AG08395 (cell line): ENCODE measurements around the gene NARS2.

Source experiments
- DNase-seq: peaks from one replicate; pipeline ENCODE4 v3.0.0; 2012; ENCODE audit warnings: mixed read lengths, low spot score

The NARS2 gene

DNA sequence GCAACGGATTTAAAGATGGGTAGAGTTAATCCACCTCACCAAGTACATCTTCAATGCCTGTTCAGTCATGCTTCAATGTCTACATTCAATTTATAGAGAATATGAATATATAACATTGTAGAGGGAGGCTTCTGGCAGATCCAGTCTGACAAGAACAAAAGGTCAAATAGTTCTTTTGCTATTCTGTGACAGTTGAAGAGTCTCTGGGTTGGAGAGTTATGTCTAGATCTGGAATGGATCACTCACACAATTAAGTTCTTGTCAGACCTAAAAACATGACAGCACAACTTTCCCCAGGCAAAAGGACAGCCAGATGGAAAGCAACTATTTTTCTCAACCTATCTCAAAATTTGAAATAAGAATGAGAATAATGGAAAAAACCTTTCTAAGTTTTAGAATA is 141.7 kb downstream of the NARS2 start:
- no peak for DNase-seq

- no peak for DNase-seq
These were observed 142.6 kb downstream of the NARS2 start for GRCh38 chr11:78432058-78432515.

DNA sequence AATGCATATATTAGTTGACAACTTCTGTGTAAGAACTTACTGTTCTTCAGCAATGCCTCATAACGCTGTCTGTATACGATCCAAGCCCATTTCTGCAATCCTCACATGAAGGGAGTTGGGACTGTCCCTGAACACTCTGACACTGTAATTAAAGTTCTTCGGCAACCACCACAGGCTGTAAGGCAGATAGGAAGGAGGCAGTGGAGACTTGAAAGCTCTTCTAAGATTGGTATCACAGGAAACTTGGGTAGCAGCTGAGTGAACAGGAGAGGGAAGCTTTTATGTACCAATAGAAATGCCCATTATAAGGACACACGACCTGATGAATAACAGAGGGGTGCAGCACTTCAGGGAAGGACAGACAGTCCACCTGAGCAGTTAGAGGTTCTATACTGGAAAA is 145.0 kb downstream of the NARS2 start:
- no peak for DNase-seq

DNA sequence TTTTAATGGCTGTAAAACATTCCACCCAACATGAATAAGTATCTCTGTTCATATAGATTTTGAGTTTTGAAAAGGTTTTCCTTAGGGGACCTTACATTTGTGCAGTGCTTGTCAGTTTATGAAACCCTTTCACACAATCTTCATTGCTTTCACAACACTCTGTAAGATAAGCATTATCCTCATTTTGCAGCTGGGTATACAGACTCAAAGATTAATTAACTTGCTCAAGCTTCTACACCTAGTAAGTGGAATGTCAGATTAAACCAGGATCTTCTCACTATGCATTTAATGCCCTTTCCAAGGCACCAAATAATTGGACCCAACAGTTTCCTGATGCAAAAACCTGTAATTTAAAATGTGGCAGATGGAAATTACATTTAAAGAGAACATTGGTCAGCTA is 145.5 kb downstream of the NARS2 start:
- DNase-seq = no peak

GRCh38 chr11:78428773-78429172 is 145.9 kb downstream of the NARS2 start:
- no peak for DNase-seq

DNA sequence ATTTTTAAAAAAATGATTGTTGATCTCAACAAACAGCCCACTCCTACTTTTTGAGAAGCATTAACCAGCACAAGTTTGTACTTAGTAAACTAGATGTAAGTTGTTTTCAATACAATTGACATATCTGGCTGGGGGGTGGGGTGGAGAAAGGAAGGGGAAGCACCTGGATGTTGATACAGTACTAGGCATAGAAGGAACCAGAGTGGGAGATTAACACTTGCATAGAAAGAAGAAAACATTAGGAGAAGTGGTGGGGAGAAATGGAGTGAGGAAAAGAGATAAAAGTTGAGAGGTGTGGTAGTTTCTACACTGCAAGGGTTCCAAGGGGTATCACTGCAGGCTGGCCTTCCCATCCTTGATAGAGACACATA is 146.4 kb downstream of the NARS2 start:
- no peak for DNase-seq

DNA sequence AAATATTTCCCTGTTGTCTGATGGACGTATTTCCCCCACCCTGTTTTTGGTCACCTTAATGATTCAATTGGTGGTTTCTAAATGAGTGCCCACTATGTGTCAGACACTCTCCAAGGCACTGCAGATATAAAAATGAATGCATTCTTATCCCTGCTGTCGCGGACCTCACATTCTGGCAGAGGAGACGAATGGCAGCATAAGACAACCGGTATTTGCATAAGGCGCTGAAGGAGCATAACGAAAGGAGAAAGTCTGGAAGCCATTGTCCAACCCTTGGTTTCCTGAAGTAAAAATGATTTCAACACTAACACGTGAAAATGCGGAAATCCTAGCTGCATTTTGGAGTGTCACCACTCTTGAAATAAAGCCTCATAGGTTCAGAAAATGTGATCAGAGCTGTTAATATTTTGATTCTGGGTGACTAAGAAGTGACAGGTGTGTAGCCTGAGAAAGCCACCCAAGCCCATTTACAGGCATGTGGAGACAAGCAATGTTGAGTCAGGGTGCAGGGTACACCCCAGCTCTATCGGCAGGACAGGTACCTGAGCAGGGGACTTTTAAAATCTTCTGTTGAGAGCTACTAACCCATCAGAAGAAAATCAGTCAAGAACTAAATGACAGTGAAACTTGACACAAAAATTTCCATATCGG is 146.9 kb downstream of the NARS2 start:
- no peak for DNase-seq

GRCh38 chr11:78426845-78427244 is 147.8 kb downstream of the NARS2 start:
- DNase-seq = no peak

DNA sequence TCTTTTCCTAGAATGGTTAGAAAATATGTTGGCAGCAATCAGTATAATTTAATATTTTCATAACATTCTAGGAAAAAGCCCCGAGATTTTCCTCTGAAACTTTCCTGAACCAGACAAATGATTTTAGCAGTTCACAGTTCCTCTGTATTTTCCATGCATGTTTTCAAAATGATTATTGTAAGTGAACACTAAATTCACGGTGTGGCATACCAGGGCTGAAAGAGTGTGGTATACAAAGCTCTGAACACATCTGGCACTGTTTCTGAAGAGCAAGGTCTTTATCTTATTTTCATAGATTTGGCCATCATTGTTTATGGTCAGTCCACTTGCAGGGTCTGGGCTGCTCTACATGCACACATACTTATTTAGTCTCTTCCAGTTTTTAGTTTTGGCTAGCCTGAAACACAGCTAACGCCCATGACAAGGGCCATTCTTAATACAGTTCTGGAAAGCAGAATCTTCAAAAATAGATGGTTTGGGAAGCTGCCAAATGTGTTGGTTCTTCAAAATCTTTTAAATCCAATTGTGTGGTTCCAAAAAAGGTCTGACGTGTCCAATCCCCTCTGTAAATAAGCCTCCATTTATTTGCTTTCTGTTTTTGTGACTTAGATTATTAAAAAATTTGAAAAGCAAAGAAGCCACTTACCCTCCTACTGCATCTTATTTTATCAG is 149.1 kb downstream of the NARS2 start:
- DNase-seq = no peak

DNA sequence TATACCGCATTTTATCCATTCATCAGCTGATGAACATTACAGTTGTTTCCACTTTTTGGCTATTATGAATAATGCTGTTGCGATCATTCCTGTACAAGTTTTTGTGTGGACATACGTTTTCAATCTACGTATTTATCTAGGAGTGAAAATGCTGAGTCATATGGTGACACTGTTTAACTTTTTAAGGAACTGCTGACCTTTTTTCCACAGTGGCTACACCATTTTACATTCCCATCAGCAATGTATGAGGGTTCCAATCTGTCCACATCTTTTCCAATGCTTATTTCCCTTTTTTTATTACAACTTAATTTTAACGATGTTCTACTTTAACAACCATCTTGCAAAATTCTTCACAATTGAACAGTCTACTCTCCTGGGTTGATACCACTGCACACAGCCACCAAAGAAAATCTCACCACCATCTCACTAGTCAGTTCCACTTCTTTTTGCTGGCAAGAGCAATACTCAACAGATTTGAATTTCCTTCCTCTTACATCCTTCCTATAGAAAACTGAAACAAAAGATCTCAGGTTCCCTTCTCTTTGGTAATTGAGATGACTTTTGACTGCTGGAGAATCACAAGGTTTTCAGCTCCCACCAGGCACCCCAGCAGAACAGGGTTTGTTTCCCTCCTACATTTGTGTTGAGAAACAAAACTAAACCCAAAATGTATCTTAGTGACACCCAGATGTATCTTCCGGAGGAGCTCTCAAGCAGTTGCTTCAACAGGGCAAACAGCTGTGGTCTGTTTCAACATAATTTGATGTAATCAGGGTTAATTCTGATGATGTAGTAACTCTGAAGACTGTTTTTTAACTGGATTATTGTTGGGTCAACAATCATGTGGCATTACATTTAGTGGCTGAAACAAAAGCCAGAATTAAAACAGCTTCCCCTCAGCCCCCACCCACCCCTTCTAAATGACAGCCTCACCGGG is 150.1 kb downstream of the NARS2 start:
- DNase-seq = no peak

DNA sequence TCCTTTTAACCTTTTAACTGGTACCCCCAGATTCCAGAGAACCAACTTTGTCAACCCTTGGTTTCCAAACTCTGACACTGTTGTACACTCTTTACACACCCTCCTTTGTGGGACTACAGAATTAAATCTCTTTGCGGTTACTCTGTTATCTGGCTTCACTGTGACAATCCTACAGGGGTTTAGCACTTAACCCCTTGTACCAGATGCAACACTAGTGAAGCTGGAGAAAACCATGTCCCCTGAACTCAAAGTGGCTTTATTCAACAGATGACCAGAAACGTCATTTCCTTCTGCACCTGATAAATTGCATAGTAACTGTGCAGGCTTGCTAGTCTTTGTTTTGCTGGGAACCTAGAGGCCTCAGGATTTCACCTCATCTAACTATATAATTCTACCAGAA is 151.4 kb downstream of the NARS2 start:
- DNase-seq = no peak

DNA sequence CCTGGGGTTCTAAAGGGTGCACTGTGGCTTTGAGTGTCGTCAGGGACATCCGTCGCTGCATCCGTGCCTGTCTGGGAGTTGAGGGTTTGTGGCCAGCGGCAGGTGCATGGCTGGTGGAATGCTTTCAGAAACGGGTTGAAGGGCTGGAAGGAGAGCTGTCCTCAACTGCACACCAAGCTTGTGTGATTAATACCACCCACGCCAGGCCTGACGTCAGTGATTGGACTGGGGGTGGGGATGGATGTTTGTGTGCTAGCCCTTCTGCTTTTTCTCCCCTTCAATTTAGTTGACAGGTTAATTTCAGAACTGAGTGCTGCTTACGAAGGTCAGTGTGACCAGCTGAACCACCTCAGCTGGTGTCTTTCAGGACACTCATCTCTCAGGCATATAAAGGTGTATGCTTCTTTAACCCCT is 153.9 kb downstream of the NARS2 start:
- no peak for DNase-seq

DNA sequence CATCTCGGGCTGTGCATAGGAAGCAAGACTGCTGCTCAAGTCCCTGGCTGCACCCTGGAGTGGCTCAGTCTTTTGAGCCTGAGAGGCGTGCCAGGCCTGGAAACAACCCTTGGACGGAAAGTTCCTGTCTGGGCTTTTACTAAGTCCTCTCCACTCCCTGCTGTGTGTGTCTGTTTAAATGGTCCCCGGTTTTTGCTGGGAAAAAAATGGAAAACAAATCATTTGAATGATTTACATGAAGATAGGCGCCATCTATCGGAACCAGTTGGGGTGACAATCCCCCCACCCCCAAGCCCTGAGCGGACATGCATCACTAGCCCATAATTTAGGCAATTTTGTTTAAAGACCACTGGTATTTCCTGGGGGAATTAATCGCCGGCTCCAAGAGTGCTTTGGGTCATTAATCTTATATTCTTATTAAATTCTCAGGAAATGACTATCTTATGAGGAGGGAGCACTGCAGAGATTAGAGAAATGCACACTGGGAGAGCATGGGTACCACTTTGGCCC is 154.4 kb downstream of the NARS2 start:
- DNase-seq = peak; percentile 60

DNA sequence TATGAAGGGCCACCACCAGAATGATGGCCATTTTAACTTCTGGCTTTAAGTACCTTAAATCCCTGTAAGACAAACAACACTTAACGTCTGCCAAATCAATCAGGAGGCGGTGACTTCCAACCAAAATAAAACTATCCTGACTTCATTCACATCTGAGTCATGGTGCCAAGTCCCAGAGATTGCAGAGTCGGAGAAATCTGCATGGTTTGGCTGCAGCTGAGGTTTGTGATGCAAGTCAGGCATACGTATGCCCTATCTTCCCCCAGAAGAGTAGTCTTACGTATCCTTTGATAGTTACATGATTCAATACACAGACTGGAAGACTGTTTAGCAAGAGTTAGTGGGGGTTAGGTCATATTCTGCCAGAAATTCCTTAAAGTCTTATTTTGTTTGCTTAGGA is 155.3 kb downstream of the NARS2 start:
- peak; percentile 75 for DNase-seq

GRCh38 chr11:78418584-78419211 is 156.0 kb downstream of the NARS2 start:
- no peak for DNase-seq

DNA sequence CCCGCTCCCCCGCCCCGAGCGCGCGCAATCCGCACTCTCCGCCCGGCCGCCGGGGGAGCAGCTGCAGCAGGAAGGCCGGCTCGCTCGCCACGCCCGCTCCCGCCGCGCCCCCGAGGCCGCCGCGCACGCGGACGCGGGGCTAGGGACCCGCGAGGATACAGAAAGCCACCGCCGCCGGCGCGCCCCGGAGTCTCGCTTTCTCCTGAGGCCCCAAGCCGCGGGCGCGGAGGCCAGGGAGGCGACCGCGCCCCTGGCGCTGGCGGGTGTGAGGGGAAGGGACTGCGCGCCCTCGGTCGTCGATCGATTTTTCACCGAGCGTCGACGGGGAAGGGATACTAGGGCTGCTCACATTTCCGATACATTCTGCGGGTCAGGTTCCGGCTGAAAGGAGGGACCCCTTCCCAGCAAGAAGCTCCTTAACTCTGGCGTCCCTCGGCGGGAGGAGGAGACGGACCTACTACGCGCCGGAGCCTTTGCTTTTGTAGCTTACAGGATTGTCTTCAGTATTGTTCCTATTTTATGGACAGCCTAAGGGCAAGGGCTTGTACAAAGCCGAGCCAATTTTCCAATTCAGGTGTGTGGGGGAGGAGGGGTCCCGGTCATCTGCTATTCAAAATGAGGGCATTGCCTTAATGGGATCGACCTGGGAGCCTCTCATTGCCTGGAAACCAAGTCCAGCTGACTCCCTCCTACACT is 156.6 kb downstream of the NARS2 start:
- peak; percentile 84 for DNase-seq

DNA sequence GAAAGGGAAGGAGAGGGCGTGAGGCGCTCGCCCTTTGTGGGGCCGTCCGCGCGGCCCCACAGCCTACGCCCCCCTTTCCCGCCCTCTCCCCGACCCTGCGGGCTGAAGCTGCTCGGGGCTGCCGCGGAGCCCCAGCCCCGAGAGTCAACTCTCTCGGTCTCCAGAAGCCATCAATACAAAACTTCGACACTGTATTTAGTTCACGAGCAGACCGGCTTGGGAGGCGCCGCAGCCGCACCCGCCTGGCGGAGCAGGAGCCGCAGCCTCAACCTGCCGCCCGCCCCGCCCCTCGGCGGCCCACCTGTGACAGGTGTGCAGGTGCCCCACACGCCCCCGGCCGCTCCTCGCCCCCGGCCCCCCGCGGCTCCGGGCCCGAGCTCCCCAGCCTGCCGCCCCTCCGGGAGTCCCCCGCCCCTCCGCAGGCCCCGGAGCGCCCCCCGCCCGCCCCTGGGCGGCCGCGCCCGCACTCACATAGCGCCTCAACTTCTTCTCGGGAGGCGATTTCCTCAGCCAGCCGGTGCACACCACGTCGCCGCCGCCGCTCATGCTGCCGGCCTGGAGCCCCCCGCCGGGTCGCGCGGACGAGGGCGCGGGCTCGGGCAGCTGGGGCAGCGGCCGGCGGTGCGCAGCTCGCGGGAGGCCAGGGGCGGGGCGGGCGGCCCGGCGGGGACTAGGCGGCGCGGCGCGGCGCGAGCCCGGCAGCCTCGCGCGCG is 157.3 kb downstream of the NARS2 start, which contains the start of gene GAB2:
GAB2 (minus strand) TSS at position 646 of the 713 bp plus-strand sequence; CDS start at position 546, 100 bp downstream.
- no peak for DNase-seq

- peak; percentile 79 for DNase-seq
These were observed 158.1 kb downstream of the NARS2 start for GRCh38 chr11:78416285-78417174.

DNA sequence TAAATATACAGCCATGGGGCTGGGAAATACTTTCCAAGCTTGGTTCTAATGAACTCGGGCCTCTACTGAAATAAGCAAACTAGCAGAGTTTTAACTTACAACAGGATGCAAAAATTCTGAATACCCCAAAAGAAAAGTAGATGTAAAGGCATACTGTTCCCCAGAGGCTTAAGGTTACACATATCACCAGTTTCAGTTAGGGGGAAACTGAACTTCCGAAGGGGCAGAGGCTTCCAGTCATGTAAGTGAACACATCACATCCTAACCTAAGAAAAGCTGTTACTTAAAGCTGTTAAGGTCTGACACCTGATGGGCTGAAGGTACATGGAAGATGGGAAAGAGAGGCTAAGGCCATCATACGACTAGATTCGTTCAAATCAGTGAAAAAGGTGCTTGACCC is 159.3 kb downstream of the NARS2 start:
- DNase-seq = no peak
